Posterior vena cava (tissue), 2 donors: Measurements from ENCODE around the gene MYO1C. TPM values are rescaled to one million over a fixed set of nuclear protein-coding genes. Genes with fewer than 3 reads are reported as not detected.

ENCODE experiments used
- DNase-seq: peaks from one replicate; pipeline ENCODE4 v3.0.0-alpha.2; 2020; ENCODE audit warnings: low spot score
- intact Hi-C, 2 donors: fragments of 100-400 bp; cut with DNase I; formaldehyde crosslinking; loops; one replicate each; pipeline versions ENCODE4 v1.14.1 to v1.14.2; 2022 to 2023
- total RNA-seq, 2 donors: library from RNA; stranded (reverse); fragmentation: NEBNext Ultra II Directional; extraction: Animal tissue kit (Norgen Biotek cat#: 25700); gene quantifications; one replicate each; pipeline ENCODE4 v1.2.1, GENCODE V29; 2021
- donor health status: DM: yes; HTN: yes; CAD: no.
- donor health status: DM: yes; HTN: yes; CAD: no.

MYO1C gene
- total RNA-seq, 2 donors from 2014 or later: 270 to 381 TPM

GRCh38 chr17:1488826-1489270 is 3.6 kb downstream of the MYO1C start:
- intact Hi-C loops: no loop called here
- no peak for DNase-seq

- intact Hi-C loops: no loop called here
- peak; percentile 94 for DNase-seq
Measured at GRCh38 chr17:1487939-1488825, 4.3 kb downstream of the MYO1C start.

- peak; percentile 92 for DNase-seq
- intact Hi-C loops: no loop called here
Measured at GRCh38 chr17:1486802-1487695, 5.4 kb downstream of the MYO1C start.

- DNase-seq: peak; percentile 88
- intact Hi-C loops: no loop called here
Measured at GRCh38 chr17:1485423-1486376, 6.8 kb downstream of the MYO1C start.

- no peak for DNase-seq
- intact Hi-C loops: no loop called here
Measured at GRCh38 chr17:1484676-1485422, 7.6 kb downstream of the MYO1C start.

GRCh38 chr17:1484060-1484535 is 8.4 kb downstream of the MYO1C start:
- intact Hi-C loops: no loop called here
- DNase-seq: no peak

- DNase-seq: no peak
- intact Hi-C loops: no loop called here
Measured at GRCh38 chr17:1482680-1483079, 9.8 kb downstream of the MYO1C start.

- DNase-seq: no peak
- intact Hi-C loops: no loop called here
Measured at GRCh38 chr17:1481736-1482135, 10.8 kb downstream of the MYO1C start.

- intact Hi-C loops: no loop called here
- DNase-seq: no peak
Measured at GRCh38 chr17:1480747-1481465, 11.6 kb downstream of the MYO1C start.

- intact Hi-C loops: no loop called here
Measured at GRCh38 chr17:1478418-1478817, 14.1 kb downstream of the MYO1C start.

GRCh38 chr17:1475321-1475854 is 17.1 kb downstream of the MYO1C start:
- DNase-seq: no peak
- intact Hi-C loops: no loop called here

More at GRCh38 chr17:1478418-1478817, 14.1 kb downstream of the MYO1C start:
- no peak for DNase-seq

GRCh38 chr17:1474402-1475189 is 17.9 kb downstream of the MYO1C start:
- DNase-seq: no peak
- intact Hi-C loops: no loop called here

GRCh38 chr17:1473841-1474240 is 18.6 kb downstream of the MYO1C start:
- intact Hi-C loops: loop anchor here in 1 of 2 donors (1.0 kb wide), 1 partner anchor 42 kb away; the partner anchor contains the start of gene INPP5K
- no peak for DNase-seq

GRCh38 chr17:1473170-1473569 is 19.3 kb downstream of the MYO1C start:
- DNase-seq: no peak
- intact Hi-C loops: loop anchor here in 1 of 2 donors (1.0 kb wide), 1 partner anchor 43 kb away; the partner anchor contains the start of gene INPP5K

- intact Hi-C loops: no loop called here
- DNase-seq: no peak
Measured at GRCh38 chr17:1471911-1472821, 20.3 kb downstream of the MYO1C start.
